IMR-90 (cell line): ENCODE results near the gene PIRT. TPM values are rescaled to one million over a fixed set of nuclear protein-coding genes. Genes with fewer than 3 reads are reported as not detected.

Source experiments
- ATAC-seq: fragments of 200-7000 bp; cut with Tn5 transposase; 2 replicates; pipeline ENCODE4 v1.9.1; 2020; ENCODE audit warnings: low read depth, mild to moderate bottlenecking, moderate library complexity
- BruUV-seq: library from RNA; stranded (reverse); fragments of 400-500 nt; replicated peaks from 2 replicates; lab custom pipeline; 2021; lab: Mats Ljungman, UMichigan
- CTCF ChIA-PET: fragments of 300-600 bp; formaldehyde crosslinking; extraction: SDS; loops from one replicate; lab custom pipeline; 2021; ENCODE audit warnings: antibody characterized with exemption; lab: Yijun Ruan, JAX
- POLR2A ChIA-PET: fragments of 300-600 bp; sonication (Branson Sonifier 250); formaldehyde crosslinking; loops from one replicate; lab custom pipeline; 2022; ENCODE audit warnings: antibody characterized with exemption; ENCODE audit not compliant: unreplicated experiment; lab: Charles Lee
- DNase-seq: peaks from one replicate; pipeline ENCODE4 v3.0.0; 2013
- H2AFZ ChIP-seq: replicated peaks from 2 replicates; pipeline ENCODE3; 2013; ENCODE audit warnings: low read length, mild to moderate bottlenecking; ENCODE audit not compliant: poor library complexity
- H2AK5ac ChIP-seq: 2 replicates; pipeline ENCODE4 v1.6.1; 2013; ENCODE audit warnings: low read depth, low read length, inconsistent platforms
- H2AK9ac ChIP-seq: replicated peaks from 2 replicates; pipeline ENCODE3; 2013; ENCODE audit warnings: mild to moderate bottlenecking, low read depth, low read length, moderate library complexity; ENCODE audit not compliant: poor library complexity
- H2BK120ac ChIP-seq: 2 replicates; pipeline ENCODE4 v1.6.1; 2013; ENCODE audit warnings: low read depth, low read length, inconsistent platforms
- H2BK15ac ChIP-seq: 3 replicates; pipeline ENCODE4 v1.6.1; 2013; ENCODE audit warnings: low read depth, low read length, inconsistent platforms
- H2BK20ac ChIP-seq: 2 replicates; pipeline ENCODE4 v1.6.1; 2013; ENCODE audit warnings: low read depth, mild to moderate bottlenecking, inconsistent platforms, low read length, moderate library complexity
- H2BK5ac ChIP-seq: 2 replicates; pipeline ENCODE4 v1.6.1; 2013; ENCODE audit warnings: mild to moderate bottlenecking, low read depth, low read length, inconsistent platforms; ENCODE audit not compliant: poor library complexity, severe bottlenecking
- H3K14ac ChIP-seq: replicated peaks from 2 replicates; pipeline ENCODE4 v1.6.1; 2013; ENCODE audit warnings: low read depth, low read length, inconsistent platforms
- H3K18ac ChIP-seq: 2 replicates; pipeline ENCODE4 v1.6.1; 2013; ENCODE audit warnings: low read depth, low read length, control low read depth
- H3K23ac ChIP-seq: 2 replicates; pipeline ENCODE4 v1.6.1; 2013; ENCODE audit warnings: low read depth, low read length, inconsistent platforms
- H3K27ac ChIP-seq: 2 replicates; pipeline ENCODE4 v1.5.1; 2013; ENCODE audit warnings: mild to moderate bottlenecking, control low read depth, low read length; ENCODE audit not compliant: insufficient read depth
- H3K27me3 ChIP-seq: 2 replicates; pipeline ENCODE4 v1.6.1; 2013; ENCODE audit warnings: low read length; ENCODE audit not compliant: control insufficient read depth, insufficient read depth
- H3K36me3 ChIP-seq: 2 replicates; pipeline ENCODE4 v1.6.1; 2013; ENCODE audit warnings: low read length, mixed read lengths; ENCODE audit not compliant: control insufficient read depth, insufficient read depth
- H3K4ac ChIP-seq: 2 replicates; pipeline ENCODE4 v1.6.1; 2013; ENCODE audit warnings: low read depth, low read length, inconsistent platforms
- H3K4me1 ChIP-seq: 2 replicates; pipeline ENCODE4 v1.6.1; 2013; ENCODE audit warnings: low read length, mixed read lengths; ENCODE audit not compliant: control insufficient read depth, insufficient read depth
- H3K4me2 ChIP-seq: 2 replicates; pipeline ENCODE4 v1.6.1; 2013; ENCODE audit warnings: low read depth, mild to moderate bottlenecking, control low read depth, low read length, moderate library complexity
- H3K4me3 ChIP-seq: 2 replicates; pipeline ENCODE4 v1.5.1; 2013; ENCODE audit warnings: low read depth, mild to moderate bottlenecking, control low read depth, low read length, moderate library complexity; ENCODE audit not compliant: insufficient read depth
- H3K56ac ChIP-seq: 2 replicates; pipeline ENCODE4 v1.6.1; 2013; ENCODE audit warnings: low read length, inconsistent platforms; ENCODE audit not compliant: insufficient read depth; ENCODE audit errors: extremely low read depth
- H3K79me1 ChIP-seq, 2 experiments: 2 replicates each; pipeline ENCODE4 v1.6.1; 2013; ENCODE audit warnings: low read length in 2 of 2, inconsistent platforms in 1 of 2, low read depth in 1 of 2
- H3K9ac ChIP-seq: 2 replicates; pipeline ENCODE4 v1.6.1; 2013; ENCODE audit warnings: low read depth, low read length, control low read depth
- H3K9me1 ChIP-seq: 2 replicates; pipeline ENCODE4 v1.6.1; 2013; ENCODE audit warnings: low read length, inconsistent platforms; ENCODE audit not compliant: insufficient read depth
- H3K9me3 ChIP-seq: 2 replicates; pipeline ENCODE4 v1.6.1; 2013; ENCODE audit warnings: low read length; ENCODE audit not compliant: control insufficient read depth, insufficient read depth
- H4K20me1 ChIP-seq: 2 replicates; pipeline ENCODE4 v1.6.1; 2013; ENCODE audit warnings: low read length, inconsistent platforms; ENCODE audit not compliant: insufficient read depth
- H4K5ac ChIP-seq: 2 replicates; pipeline ENCODE4 v1.6.1; 2013; ENCODE audit warnings: mild to moderate bottlenecking, low read depth, low read length, control low read depth
- H4K8ac ChIP-seq, 2 experiments: 2 replicates each; pipeline ENCODE4 v1.6.1; 2013; ENCODE audit warnings: low read depth in 2 of 2, low read length in 2 of 2, control low read depth in 1 of 2, inconsistent platforms in 1 of 2
- H4K91ac ChIP-seq: 2 replicates; pipeline ENCODE4 v1.6.1; 2013; ENCODE audit warnings: low read depth, low read length, inconsistent platforms; ENCODE audit not compliant: insufficient read depth
- CHD1 ChIP-seq: IDR thresholded peaks from 2 replicates; pipeline ENCODE4 v1.6.1; 2012; ENCODE audit warnings: low read depth, low read length, improper control_type of control experiment
- FOS ChIP-seq: fragments of 150-350 bp; IDR thresholded peaks from 2 replicates; pipeline ENCODE4 v1.6.1; 2016; ENCODE audit warnings: low read depth, low read length
- MAFK ChIP-seq: IDR thresholded peaks from 2 replicates; pipeline ENCODE4 v1.6.1; 2012; ENCODE audit warnings: low read depth, low read length, improper control_type of control experiment
- MXI1 ChIP-seq: IDR thresholded peaks from 2 replicates; pipeline ENCODE4 v1.6.1; 2012; ENCODE audit warnings: low read depth, mild to moderate bottlenecking, low read length, moderate library complexity, borderline replicate concordance
- NFE2L2 ChIP-seq: fragments of 150-350 bp; IDR thresholded peaks from 2 replicates; pipeline ENCODE4 v1.6.1; 2016; ENCODE audit warnings: low read depth, mild to moderate bottlenecking, low read length
- POLR2A ChIP-seq: IDR thresholded peaks from 2 replicates; pipeline ENCODE4 v1.6.1; 2012; ENCODE audit warnings: mild to moderate bottlenecking, low read depth, low read length
- RAD21 ChIP-seq: IDR thresholded peaks from 2 replicates; pipeline ENCODE4 v1.6.1; 2012; ENCODE audit warnings: low read length, improper control_type of control experiment
- RCOR1 ChIP-seq: IDR thresholded peaks from 2 replicates; pipeline ENCODE4 v1.6.1; 2012; ENCODE audit warnings: mild to moderate bottlenecking, low read length, improper control_type of control experiment; ENCODE audit not compliant: insufficient replicate concordance
- RFX5 ChIP-seq: IDR thresholded peaks from 2 replicates; pipeline ENCODE4 v1.8.0; 2012; ENCODE audit warnings: low read depth, mild to moderate bottlenecking, low read length, moderate library complexity
- SMC3 ChIP-seq: fragments of 150-350 bp; IDR thresholded peaks from 2 replicates; pipeline ENCODE4 v1.6.1; 2016; ENCODE audit warnings: low read depth, mild to moderate bottlenecking, antibody characterized with exemption, low read length, moderate library complexity
- WGBS, 2 experiments: methylation state at CpG; one replicate each; pipeline versions ENCODE4 v1.1.5 to v1.1.7; 2013; ENCODE audit warnings: missing lambda C conversion rate in 2 of 2; ENCODE audit not compliant: insufficient read length in 1 of 2; ENCODE audit errors: extremely low coverage in 2 of 2; 5-methylcytosine and 5-hydroxymethylcytosine counted together
- dilution Hi-C: fragments of 300-500 bp; cut with HindIII; formaldehyde crosslinking; loops from one replicate; pipeline ENCODE4 v1.14.3; 2018; ENCODE audit warnings: low sequenced_read_pairs; ENCODE audit not compliant: unreplicated experiment
- in situ Hi-C: fragments of 300-500 bp; cut with MboI; formaldehyde crosslinking; loops from 3 replicates; pipeline ENCODE4 v1.14.3; 2019; ENCODE audit warnings: low sequenced_read_pairs, inconsistent platforms, mixed read lengths
- intact Hi-C: fragments of 100-400 bp; cut with micrococcal nuclease; formaldehyde crosslinking; loops from 2 replicates; pipeline ENCODE4 v1.10.0; 2022
- polyA plus RNA-seq, 3 experiments: library from polyadenylated mRNA; depleted of rRNA; stranded (reverse); fragments of >200 nt; gene quantifications; 2 replicates each; pipeline ENCODE4 v1.2.3, GENCODE V29; 2012; ENCODE audit warnings: low replicate concordance in 1 of 3
- total RNA-seq: library from RNA; depleted of rRNA; stranded (reverse); fragments of >200 nt; gene quantifications from 2 replicates; pipeline ENCODE4 v1.2.3, GENCODE V29; 2012
- TF ChIP-seq, protein P1 (sequence below): conservative IDR thresholded peaks from 2 replicates; pipeline ENCODE4 v1.5.1; 2012; ENCODE audit warnings: mild to moderate bottlenecking, low read depth, low read length, improper control_type of control experiment

Gene PIRT
- total and polyA plus RNA-seq, 2 of the 4 experiments (the other 2 are of a cell fraction): not detected

DNA sequence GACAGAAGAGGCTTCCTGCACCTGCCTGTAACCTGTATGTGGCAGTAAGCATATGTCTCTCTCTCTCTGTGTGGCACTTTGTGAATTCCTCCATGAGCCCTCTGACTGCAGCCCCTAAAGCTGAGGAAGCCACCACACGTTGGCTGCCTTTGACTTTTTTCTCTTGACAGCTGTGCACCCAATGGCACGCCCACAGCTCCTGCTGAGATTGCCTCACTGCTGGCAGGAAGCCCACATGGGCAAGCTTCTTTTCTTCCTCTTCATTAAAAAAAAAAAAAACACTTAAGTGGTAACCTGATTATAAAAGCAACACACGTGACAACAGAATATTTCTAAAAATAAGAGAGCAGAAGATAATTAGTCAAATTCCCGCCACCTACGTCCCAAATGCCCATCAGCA, 34.0 kb upstream of the PIRT start:
- BruUV-seq: no TSS peak
- no CpG with 5 or more reads among the region's 5 CpGs for WGBS, 2 experiments
- no peak overlapping the region for H2BK15ac ChIP-seq
- TF ChIP-seq, protein P1, sequence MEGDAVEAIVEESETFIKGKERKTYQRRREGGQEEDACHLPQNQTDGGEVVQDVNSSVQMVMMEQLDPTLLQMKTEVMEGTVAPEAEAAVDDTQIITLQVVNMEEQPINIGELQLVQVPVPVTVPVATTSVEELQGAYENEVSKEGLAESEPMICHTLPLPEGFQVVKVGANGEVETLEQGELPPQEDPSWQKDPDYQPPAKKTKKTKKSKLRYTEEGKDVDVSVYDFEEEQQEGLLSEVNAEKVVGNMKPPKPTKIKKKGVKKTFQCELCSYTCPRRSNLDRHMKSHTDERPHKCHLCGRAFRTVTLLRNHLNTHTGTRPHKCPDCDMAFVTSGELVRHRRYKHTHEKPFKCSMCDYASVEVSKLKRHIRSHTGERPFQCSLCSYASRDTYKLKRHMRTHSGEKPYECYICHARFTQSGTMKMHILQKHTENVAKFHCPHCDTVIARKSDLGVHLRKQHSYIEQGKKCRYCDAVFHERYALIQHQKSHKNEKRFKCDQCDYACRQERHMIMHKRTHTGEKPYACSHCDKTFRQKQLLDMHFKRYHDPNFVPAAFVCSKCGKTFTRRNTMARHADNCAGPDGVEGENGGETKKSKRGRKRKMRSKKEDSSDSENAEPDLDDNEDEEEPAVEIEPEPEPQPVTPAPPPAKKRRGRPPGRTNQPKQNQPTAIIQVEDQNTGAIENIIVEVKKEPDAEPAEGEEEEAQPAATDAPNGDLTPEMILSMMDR: no peak
- no peak for TF ChIP-seq SMC3
- TF ChIP-seq NFE2L2: no peak
- TF ChIP-seq POLR2A: no peak
- no peak for TF ChIP-seq RFX5
- TF ChIP-seq MXI1: no peak
- no peak for TF ChIP-seq CHD1
- TF ChIP-seq RAD21: no peak
- TF ChIP-seq FOS: no peak
- no peak for TF ChIP-seq MAFK
- no peak for TF ChIP-seq RCOR1
- dilution Hi-C loops: no loop called here
- no peaks in the 10 kb centered on the region for H3K9me1 ChIP-seq
- no peaks in the 10 kb centered on the region for H4K20me1 ChIP-seq
- no peak for ATAC-seq
- no peaks in the 10 kb centered on the region for H3K4me1 ChIP-seq
- H3K9ac ChIP-seq: no peak overlapping the region
- H4K5ac ChIP-seq: no peak overlapping the region
- no peaks in the 10 kb centered on the region for H3K79me1 ChIP-seq
- ChIA-PET CTCF (no interaction called here), POLR2A (no interaction called here)
- H2AFZ ChIP-seq: no peak overlapping the region
- H3K18ac ChIP-seq: no peak overlapping the region
- H2BK5ac ChIP-seq: no peak overlapping the region
- H2AK5ac ChIP-seq: no peak overlapping the region
- in situ Hi-C loops: loop anchor here (10.0 kb wide), 1 partner anchor 1113 kb away; no protein-coding TSS in a partner anchor
- H3K23ac ChIP-seq: no peak overlapping the region
- no peak overlapping the region for H3K4me2 ChIP-seq
- no peak overlapping the region for H3K27ac ChIP-seq
- H3K56ac ChIP-seq: no peak overlapping the region
- no peaks in the 10 kb centered on the region for H3K27me3 ChIP-seq
- H3K14ac ChIP-seq: no peak overlapping the region
- H2BK20ac ChIP-seq: no peak overlapping the region
- H2AK9ac ChIP-seq: no peak overlapping the region
- DNase-seq: no peak
- H3K9me3 ChIP-seq: no peaks in the 10 kb centered on the region
- H4K91ac ChIP-seq: no peak overlapping the region
- H2BK120ac ChIP-seq: no peak overlapping the region
- no peaks in the 10 kb centered on the region for H3K36me3 ChIP-seq
- no peak overlapping the region for H3K4ac ChIP-seq
- intact Hi-C loops: no loop called here
- no peak overlapping the region for H3K4me3 ChIP-seq
- no peak overlapping the region for H4K8ac ChIP-seq
